ENCODE results near the gene FBXL17. TPM values are rescaled to one million over a fixed set of nuclear protein-coding genes. Genes with fewer than 3 reads are reported as not detected.

Gene FBXL17
- total RNA-seq, 1 experiment from 2014 or later: 5.3 TPM

DNA sequence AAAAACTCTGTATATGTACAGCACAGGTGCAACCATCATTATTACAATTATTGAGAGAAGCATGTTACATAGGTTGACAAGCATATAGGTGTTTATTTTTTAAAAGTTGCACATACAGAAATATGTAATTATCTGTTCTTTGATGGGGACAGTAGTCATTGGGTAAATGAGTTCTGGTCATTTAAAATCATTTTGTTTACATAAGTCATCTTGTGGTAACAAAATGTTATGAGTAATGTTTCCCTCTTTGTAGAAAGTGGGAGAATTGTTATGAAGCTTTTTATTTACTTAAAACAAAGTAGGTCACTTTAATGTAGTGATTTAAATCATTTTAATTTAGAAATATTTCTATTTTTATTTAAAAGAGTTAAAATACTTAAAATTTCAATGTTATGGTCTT, 33.8 kb upstream of the FBXL17 start:
- Mint-ChIP-seq H3K27ac (no peak overlapping the region), H3K4me1 (peaks cover 9 to 15% of the 10 kb centered on the region in 2 experiments), H3K9me3 (peaks cover 0 to 13% of the 10 kb centered on the region in 2 experiments; a peak in 4 of 5 replicates), H3K27me3 (ENCODE audit: low read depth) (no peaks in the 10 kb centered on the region), H3K4me3 (no peak overlapping the region), H3K36me3 (ENCODE audit: insufficient read depth in 1 of 3, low read depth in 3 of 3) (peaks cover 0 to 12% (median 5%) of the 10 kb centered on the region in 3 experiments; a peak in 4 of 7 replicates)
- Histone ChIP-seq H3K4ac (ENCODE audit: low read depth, low read length) (no peak overlapping the region), H3T11ph (ENCODE audit: low read length) (no peak overlapping the region), H2BK5ac (ENCODE audit: insufficient read length, low read length) (no peak overlapping the region), H3K79me2 (ENCODE audit: insufficient read depth, low read length) (no peaks in the 10 kb centered on the region), H4K91ac (ENCODE audit: insufficient read length, low read depth, low read length) (no peak overlapping the region), H3K27me3 (ENCODE audit: insufficient read depth, low read length) (no peaks in the 10 kb centered on the region), H4K5ac (ENCODE audit: insufficient read length, low read depth, low read length) (no peak overlapping the region), H3K23ac (ENCODE audit: insufficient read length, low read depth, low read length) (no peak overlapping the region), H4K8ac (replicated peaks; ENCODE audit: insufficient read length, low read depth, low read length) (no peak overlapping the region), H3K9ac (ENCODE audit: extremely low read depth, insufficient read length, low read length) (no peak overlapping the region), H3K79me1 (ENCODE audit: insufficient read depth, low read depth, low read length, poor library complexity, severe bottlenecking) (no peaks in the 10 kb centered on the region), H2BK15ac (ENCODE audit: low read depth, low read length) (no peak overlapping the region), H2BK20ac (ENCODE audit: low read depth, low read length, poor library complexity, severe bottlenecking) (no peak overlapping the region), H2BK120ac (ENCODE audit: low read depth, low read length, poor library complexity, severe bottlenecking) (no peak overlapping the region), H3K4me2 (ENCODE audit: insufficient read depth, insufficient read length, low read length) (no peak overlapping the region), H2AK5ac (ENCODE audit: insufficient read length, low read length) (no peak overlapping the region), H3K18ac (ENCODE audit: insufficient read length, low read depth, low read length) (no peak overlapping the region), H3K9me3 (ENCODE audit: control insufficient read depth, low read depth, low read length) (no peaks in the 10 kb centered on the region), H3K56ac (ENCODE audit: insufficient read length, low read depth, low read length) (no peak overlapping the region), H3K14ac (ENCODE audit: insufficient read depth, low read length) (no peak overlapping the region), H2AFZ (ENCODE audit: low read length) (no peak overlapping the region), H2BK12ac (ENCODE audit: insufficient read length, low read depth, low read length) (no peak overlapping the region), H3K27ac (ENCODE audit: insufficient read length, low read depth, low read length) (no peak overlapping the region), H4K20me1 (ENCODE audit: control insufficient read depth, insufficient read depth, insufficient read length) (no peaks in the 10 kb centered on the region), H3K23me2 (ENCODE audit: insufficient read length, low read depth, low read length, poor library complexity, severe bottlenecking) (no peaks in the 10 kb centered on the region), H3K4me1 (ENCODE audit: insufficient read depth, low read length) (no peaks in the 10 kb centered on the region)
- DNase-seq: no peak
- TF ChIP-seq CTCF (conservative IDR thresholded peaks at IDR 0.05): no peak
